ENCODE measurements around the gene PNMA8A. TPM values are rescaled to one million over a fixed set of nuclear protein-coding genes. Genes with fewer than 3 reads are reported as not detected.

PNMA8A gene
- total and polyA plus RNA-seq, 4 donors = 0.37 to 13.1 (median 5.4) TPM

DNA sequence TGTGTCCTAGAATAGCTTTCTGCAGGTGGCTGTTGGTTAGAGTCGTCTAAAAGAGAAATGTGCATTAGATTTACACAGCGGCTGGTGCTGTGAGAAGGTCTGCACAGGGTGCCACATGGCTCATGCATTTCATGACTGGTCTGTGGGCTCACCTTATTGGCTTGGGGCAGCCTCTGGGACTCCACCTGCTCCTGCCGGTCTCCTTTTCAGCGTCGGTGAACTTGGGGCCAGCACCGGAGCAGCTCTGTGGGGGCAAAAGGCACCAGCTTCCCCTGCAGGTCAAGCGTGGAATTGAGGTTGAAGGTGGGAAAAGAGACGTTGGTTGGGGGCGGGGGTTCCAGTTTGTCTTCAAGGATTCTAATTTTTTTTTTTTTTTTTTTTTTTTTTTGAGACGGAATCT is 39.5 kb downstream of the PNMA8A start:
- Histone ChIP-seq H3K9ac (ENCODE audit: insufficient read depth in 1 of 2, low read length in 2 of 2) (no peak overlapping the region), H3K9me3 (ENCODE audit: control insufficient read depth in 4 of 4, insufficient read depth in 3 of 4, low read length in 3 of 4) (no peaks in the 10 kb centered on the region), H3K27ac (ENCODE audit: low read depth in 1 of 2, low read length in 1 of 2) (no peak overlapping the region), H3K4me1 (ENCODE audit: control insufficient read depth in 5 of 5, insufficient read depth in 5 of 5, low read length in 5 of 5) (peaks cover 0 to 4% (median 3%) of the 10 kb centered on the region in 5 donors), H3K36me3 (ENCODE audit: control insufficient read depth in 4 of 4, insufficient read depth in 4 of 4, low read length in 4 of 4) (no peaks in the 10 kb centered on the region), H3K4me3 (no peak overlapping the region), H3K27me3 (ENCODE audit: control insufficient read depth in 3 of 3, insufficient read depth in 3 of 3, low read length in 2 of 3) (peaks cover 0 to 2% (median 0%) of the 10 kb centered on the region in 3 donors)
- no peak for ATAC-seq (ENCODE audit: insufficient read depth, low FRiP score)
- 43% methylated on average over 9 to 10 of the region's 10 CpGs for WGBS, 2 donors
- TF ChIP-seq, protein P1, sequence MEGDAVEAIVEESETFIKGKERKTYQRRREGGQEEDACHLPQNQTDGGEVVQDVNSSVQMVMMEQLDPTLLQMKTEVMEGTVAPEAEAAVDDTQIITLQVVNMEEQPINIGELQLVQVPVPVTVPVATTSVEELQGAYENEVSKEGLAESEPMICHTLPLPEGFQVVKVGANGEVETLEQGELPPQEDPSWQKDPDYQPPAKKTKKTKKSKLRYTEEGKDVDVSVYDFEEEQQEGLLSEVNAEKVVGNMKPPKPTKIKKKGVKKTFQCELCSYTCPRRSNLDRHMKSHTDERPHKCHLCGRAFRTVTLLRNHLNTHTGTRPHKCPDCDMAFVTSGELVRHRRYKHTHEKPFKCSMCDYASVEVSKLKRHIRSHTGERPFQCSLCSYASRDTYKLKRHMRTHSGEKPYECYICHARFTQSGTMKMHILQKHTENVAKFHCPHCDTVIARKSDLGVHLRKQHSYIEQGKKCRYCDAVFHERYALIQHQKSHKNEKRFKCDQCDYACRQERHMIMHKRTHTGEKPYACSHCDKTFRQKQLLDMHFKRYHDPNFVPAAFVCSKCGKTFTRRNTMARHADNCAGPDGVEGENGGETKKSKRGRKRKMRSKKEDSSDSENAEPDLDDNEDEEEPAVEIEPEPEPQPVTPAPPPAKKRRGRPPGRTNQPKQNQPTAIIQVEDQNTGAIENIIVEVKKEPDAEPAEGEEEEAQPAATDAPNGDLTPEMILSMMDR (IDR thresholded peaks at IDR 0.05; ENCODE audit: control extremely low read depth, extremely low read depth) = no peak
- DNase-seq = no peak

DNA sequence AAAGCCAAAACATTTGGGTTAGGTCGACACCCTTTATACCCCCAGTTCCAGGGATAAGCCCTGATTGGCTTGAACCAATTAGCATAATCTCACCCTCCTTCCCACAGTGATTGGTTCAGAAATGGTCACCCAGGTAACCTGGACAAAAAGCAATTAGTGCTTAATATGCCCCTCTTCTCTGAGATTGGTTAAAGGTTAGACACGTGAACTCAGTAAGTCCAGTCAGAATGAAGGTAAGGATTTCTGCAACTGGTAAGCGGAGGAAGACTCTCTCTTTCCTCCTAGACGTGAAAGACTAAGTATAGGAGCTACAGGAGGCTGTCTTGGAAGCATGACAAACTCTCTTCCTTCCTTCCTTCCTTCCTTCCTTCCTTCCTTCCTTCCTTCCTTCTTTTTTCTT is 41.4 kb downstream of the PNMA8A start:
- no peak for ATAC-seq (ENCODE audit: insufficient read depth, low FRiP score)

DNA sequence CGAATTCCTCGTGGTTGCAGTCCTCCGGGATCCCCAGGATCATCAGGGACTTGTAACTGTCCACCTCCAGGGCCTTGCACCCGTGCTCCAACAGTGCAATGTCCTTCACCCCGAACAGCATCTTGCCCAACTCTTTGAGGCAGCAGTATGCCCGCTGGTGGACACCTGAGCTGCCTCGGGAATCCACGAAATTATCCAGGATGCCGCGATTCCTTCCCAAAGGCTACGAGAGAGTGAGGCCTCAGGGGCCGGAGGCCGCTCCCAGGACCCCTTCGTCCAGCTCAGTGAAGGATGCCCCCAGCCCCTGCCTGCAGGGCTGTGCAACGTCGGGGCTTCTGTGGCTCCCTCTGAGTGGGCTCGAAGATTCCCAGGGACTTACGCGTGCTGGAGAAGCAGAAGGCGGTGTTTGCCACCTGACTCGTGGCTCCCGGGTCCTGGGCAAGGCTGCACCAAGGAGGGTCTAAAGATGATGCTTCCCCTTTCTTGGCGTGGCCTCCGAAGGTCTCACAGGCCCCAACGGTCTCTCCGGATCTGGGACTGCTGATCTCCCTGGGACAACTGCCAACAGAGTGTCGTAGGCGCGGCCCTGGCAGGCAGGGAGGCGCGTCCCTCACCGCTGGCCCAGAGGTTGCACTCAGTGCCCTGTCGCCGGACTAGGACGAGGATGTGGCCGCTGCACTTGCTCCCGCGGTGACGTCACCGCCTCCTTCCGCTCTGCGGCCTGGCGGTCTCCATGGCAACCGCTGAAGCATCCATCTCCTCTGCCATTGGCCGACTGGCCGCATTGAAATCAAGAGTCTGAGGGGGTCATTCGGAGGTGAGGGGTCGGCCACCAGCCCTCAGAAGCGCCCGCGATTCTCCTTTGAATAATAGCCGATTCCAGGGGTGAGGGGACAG is 42.9 kb downstream of the PNMA8A start, which contains the start of gene PNMA8C:
TSS of gene PNMA8C (minus strand) at position 698 of the 897 bp plus-strand sequence. CDS start at position 121, 577 bp downstream.
- H3K9ac ChIP-seq (ENCODE audit: insufficient read depth in 1 of 2, low read length in 2 of 2) = no peak within 1 kb of the TSS
- TF ChIP-seq, protein P1 (IDR thresholded peaks at IDR 0.05; ENCODE audit: control extremely low read depth, extremely low read depth) = no peak
- ATAC-seq (ENCODE audit: insufficient read depth, low FRiP score) (no peak), DNase-seq (peak; percentile 67 to 78 (median 68))
- H3K36me3 ChIP-seq (ENCODE audit: control insufficient read depth in 4 of 4, insufficient read depth in 4 of 4, low read length in 4 of 4) = no peaks in the 10 kb centered on the region
- H3K9me3 ChIP-seq (ENCODE audit: control insufficient read depth in 4 of 4, insufficient read depth in 3 of 4, low read length in 3 of 4) = no peaks in the 10 kb centered on the region
- H3K4me1 ChIP-seq (ENCODE audit: control insufficient read depth in 5 of 5, insufficient read depth in 5 of 5, low read length in 5 of 5) = peaks cover 0 to 15% (median 3%) of the 10 kb centered on the region in 5 donors
- H3K27me3 ChIP-seq (ENCODE audit: control insufficient read depth in 3 of 3, insufficient read depth in 3 of 3, low read length in 2 of 3) = peaks cover 0 to 3% (median 2%) of the 10 kb centered on the region in 3 donors
- WGBS, 2 donors = 25 to 28% methylated on average over 52 of the region's 52 CpGs
- H3K27ac ChIP-seq (ENCODE audit: low read depth in 1 of 2, low read length in 1 of 2) = no peak within 1 kb of the TSS
- H3K4me3 ChIP-seq = no peak within 1 kb of the TSS

More for the DNA sequence above, 41.4 kb downstream of the PNMA8A start:
- Histone ChIP-seq H3K27ac (ENCODE audit: low read depth in 1 of 2, low read length in 1 of 2) (no peak overlapping the region), H3K9ac (ENCODE audit: insufficient read depth in 1 of 2, low read length in 2 of 2) (no peak overlapping the region), H3K9me3 (ENCODE audit: control insufficient read depth in 4 of 4, insufficient read depth in 3 of 4, low read length in 3 of 4) (no peaks in the 10 kb centered on the region), H3K4me3 (no peak overlapping the region), H3K36me3 (ENCODE audit: control insufficient read depth in 4 of 4, insufficient read depth in 4 of 4, low read length in 4 of 4) (no peaks in the 10 kb centered on the region), H3K27me3 (ENCODE audit: control insufficient read depth in 3 of 3, insufficient read depth in 3 of 3, low read length in 2 of 3) (peaks cover 0 to 2% (median 0%) of the 10 kb centered on the region in 3 donors), H3K4me1 (ENCODE audit: control insufficient read depth in 5 of 5, insufficient read depth in 5 of 5, low read length in 5 of 5) (peaks cover 0 to 15% (median 3%) of the 10 kb centered on the region in 5 donors)
- no peak for DNase-seq
- 66 to 72% methylated on average over 4 of the region's 4 CpGs for WGBS, 2 donors
- TF ChIP-seq, protein P1 (IDR thresholded peaks at IDR 0.05; ENCODE audit: control extremely low read depth, extremely low read depth) = no peak

All from lung (tissue), 12 donors.